SK-N-SH (cell line): ENCODE results near the gene PDE8A. TPM values are rescaled to one million over a fixed set of nuclear protein-coding genes. Genes with fewer than 3 reads are reported as not detected.

Experiments
- CTCF ChIA-PET: fragments of 300-600, 350-600 bp; formaldehyde crosslinking; extraction: SDS; loops from one replicate; lab custom pipeline; 2021; lab: Yijun Ruan, JAX
- POLR2A ChIA-PET: fragments of 350-600 bp; sonication (Branson Sonifier 250); formaldehyde crosslinking; extraction: SDS; loops from one replicate; lab custom pipeline; 2020; ENCODE audit warnings: antibody characterized with exemption, inconsistent platforms; lab: Yijun Ruan, JAX
- DNase-seq: peaks from one replicate; pipeline ENCODE4 v3.0.0; 2012
- H2AFZ ChIP-seq: fragments of 200-600 bp; sonication (generic); 2 replicates; pipeline ENCODE4 v1.8.1; 2016; ENCODE audit warnings: antibody characterized with exemption, mild to moderate bottlenecking, low read depth
- H3F3A ChIP-seq: fragments of 200-600 bp; sonication (generic); replicated peaks from 2 replicates; pipeline ENCODE3; 2016; ENCODE audit warnings: antibody characterized with exemption, mild to moderate bottlenecking; ENCODE audit not compliant: insufficient read depth
- H3K27ac ChIP-seq, 2 experiments: fragments of 200-500 bp in 1 of 2; fragments of 200-600 bp in 1 of 2; sonication (Bioruptor generic) in 1 of 2; sonication (generic), shearing (Covaris generic) in 1 of 2; 2 replicates each; pipeline versions ENCODE4 v1.5.1 to v1.6.1; 2014 to 2016; ENCODE audit warnings: low read depth in 2 of 2, inconsistent platforms in 1 of 2, low read length in 1 of 2, mild to moderate bottlenecking in 1 of 2, mixed read lengths in 1 of 2
- H3K27me3 ChIP-seq: fragments of 200-600 bp; sonication (generic), shearing (Covaris generic); 2 replicates; pipeline ENCODE4 v1.6.1; 2016; ENCODE audit warnings: mixed run types; ENCODE audit not compliant: insufficient read depth
- H3K36me3 ChIP-seq, 2 experiments: fragments of 200-500 bp in 1 of 2; fragments of 200-600 bp in 1 of 2; sonication (Bioruptor generic) in 1 of 2; sonication (generic) in 1 of 2; replicated peaks in 1 of 2; 2 replicates each; pipeline versions ENCODE3 to v1.5.1; 2014 to 2016; ENCODE audit warnings: low read length in 1 of 2, mild to moderate bottlenecking in 1 of 2; ENCODE audit not compliant: insufficient read depth in 2 of 2, control insufficient read depth in 1 of 2
- H3K4me1 ChIP-seq, 2 experiments: fragments of 200-500 bp in 1 of 2; fragments of 200-600 bp in 1 of 2; sonication (Bioruptor generic) in 1 of 2; sonication (generic), shearing (Covaris generic) in 1 of 2; 2 replicates each; pipeline versions ENCODE4 v1.5.1 to v1.6.1; 2014 to 2016; ENCODE audit warnings: low read depth in 1 of 2, low read length in 1 of 2, mixed run types in 1 of 2; ENCODE audit not compliant: insufficient read depth in 2 of 2, control insufficient read depth in 1 of 2
- H3K4me2 ChIP-seq: fragments of 200-600 bp; sonication (generic), shearing (Covaris generic); 2 replicates; pipeline ENCODE4 v1.6.1; 2017; ENCODE audit warnings: mixed run types
- H3K4me3 ChIP-seq, 2 experiments: fragments of 200-500 bp in 1 of 2; fragments of 200-600 bp in 1 of 2; sonication (Bioruptor generic) in 1 of 2; sonication (generic), shearing (Covaris generic) in 1 of 2; 2 replicates each; pipeline versions ENCODE4 v1.5.1 to v1.8.1; 2014 to 2016; ENCODE audit warnings: low read depth in 2 of 2, inconsistent platforms in 1 of 2, low read length in 1 of 2, mild to moderate bottlenecking in 1 of 2, mixed read lengths in 1 of 2, moderate library complexity in 1 of 2
- H3K79me2 ChIP-seq: fragments of 200-600 bp; sonication (generic); 2 replicates; pipeline ENCODE4 v1.8.1; 2017; ENCODE audit warnings: mild to moderate bottlenecking; ENCODE audit not compliant: insufficient read depth
- H3K9ac ChIP-seq: fragments of 200-600 bp; sonication (generic); 2 replicates; pipeline ENCODE4 v1.6.1; 2017; ENCODE audit warnings: mixed run types
- H3K9me2 ChIP-seq: fragments of 200-600 bp; sonication (generic); 2 replicates; pipeline ENCODE4 v1.6.1; 2017; ENCODE audit warnings: mixed run types
- H3K9me3 ChIP-seq: fragments of 200-600 bp; sonication (generic); 2 replicates; pipeline ENCODE4 v1.6.1; 2017; ENCODE audit warnings: mixed run types, mild to moderate bottlenecking, moderate library complexity
- H4K20me1 ChIP-seq: fragments of 200-600 bp; sonication (generic); 2 replicates; pipeline ENCODE4 v1.6.1; 2017; ENCODE audit warnings: mild to moderate bottlenecking, mixed run types; ENCODE audit not compliant: insufficient read depth
- ELF1 ChIP-seq: IDR thresholded peaks from 2 replicates; pipeline ENCODE4 v1.4.0; 2012
- EP300 ChIP-seq, 2 experiments: IDR thresholded peaks; 2 replicates each; pipeline versions ENCODE4 v1.4.0 to v1.6.1; 2012; ENCODE audit warnings: borderline replicate concordance in 1 of 2, low read depth in 1 of 2, low read length in 1 of 2
- GATA2 ChIP-seq: sonication (generic); formaldehyde crosslinking; IDR thresholded peaks from 2 replicates; pipeline ENCODE4 v1.5.0; 2020; ENCODE audit warnings: mild to moderate bottlenecking, missing genetic modification reagents
- JUND ChIP-seq: IDR thresholded peaks from 2 replicates; pipeline ENCODE4 v1.4.0; 2012
- PBX3 ChIP-seq: IDR thresholded peaks from 2 replicates; pipeline ENCODE4; 2012
- POLR2AphosphoS5 ChIP-seq: IDR thresholded peaks from 2 replicates; pipeline ENCODE4 v1.6.1; 2012; ENCODE audit warnings: low read depth, low read length
- RCOR1 ChIP-seq: fragments of 150-350 bp; IDR thresholded peaks from 2 replicates; pipeline ENCODE4 v1.6.1; 2017; ENCODE audit warnings: antibody characterized with exemption, low read length
- RFX5 ChIP-seq: IDR thresholded peaks from 2 replicates; pipeline ENCODE4 v1.6.1; 2012; ENCODE audit warnings: mild to moderate bottlenecking, improper control_type of control experiment, low read length
- RXRA ChIP-seq: IDR thresholded peaks from 2 replicates; pipeline ENCODE4 v1.4.0; 2012; ENCODE audit warnings: low read depth, mild to moderate bottlenecking, borderline replicate concordance
- SIN3A ChIP-seq: IDR thresholded peaks from 2 replicates; pipeline ENCODE4 v1.6.1; 2012; ENCODE audit warnings: low read depth, mild to moderate bottlenecking, low read length, moderate library complexity, borderline replicate concordance
- SMC3 ChIP-seq: IDR thresholded peaks from 2 replicates; pipeline ENCODE4 v1.6.1; 2012; ENCODE audit warnings: low read depth, low read length, improper control_type of control experiment
- TCF12 ChIP-seq: IDR thresholded peaks from 2 replicates; pipeline ENCODE4 v1.4.0; 2012
- TEAD4 ChIP-seq: IDR thresholded peaks from 2 replicates; pipeline ENCODE4 v1.4.0; 2012; ENCODE audit warnings: mild to moderate bottlenecking, borderline replicate concordance; ENCODE audit not compliant: insufficient read depth
- WGBS: methylation state at CpG from one replicate; pipeline ENCODE4 v1.1.6; 2017; ENCODE audit warnings: low lambda C conversion rate; 5-methylcytosine and 5-hydroxymethylcytosine counted together
- polyA plus RNA-seq, 3 experiments: library from polyadenylated mRNA; depleted of rRNA; stranded (reverse); fragments of >200 nt; gene quantifications; 2 replicates each; pipeline ENCODE4 v1.2.3, GENCODE V29; 2012
- TF ChIP-seq, protein P1 (sequence below): IDR thresholded peaks from 2 replicates; pipeline ENCODE4 v1.6.1; 2012; ENCODE audit warnings: mild to moderate bottlenecking, low read depth, low read length, moderate library complexity
- TF ChIP-seq, protein P2 (sequence below): IDR thresholded peaks from 2 replicates; pipeline ENCODE4 v1.4.0; 2012; ENCODE audit warnings: low read depth, borderline replicate concordance
- TF ChIP-seq, protein P3 (sequence below): IDR thresholded peaks from 2 replicates; pipeline ENCODE4 v1.4.0; 2012; ENCODE audit warnings: low read depth

The PDE8A gene
- polyA plus RNA-seq, 1 of the 3 experiments (the other 2 are of a cell fraction), result 13.4 TPM

GRCh38 chr15:85007741-85008397 lies 26.2 kb downstream of the PDE8A start:
- no peak overlapping the region for H2AFZ ChIP-seq
- H3K9ac ChIP-seq, result no peak overlapping the region
- no peak overlapping the region for H3K27ac ChIP-seq
- WGBS, result 83% methylated on average over 4 of the region's 4 CpGs
- H3K9me2 ChIP-seq, result no peaks in the 10 kb centered on the region
- POLR2A ChIA-PET, result no interaction called here
- H3K4me2 ChIP-seq, result no peak overlapping the region
- no peak for DNase-seq
- peaks cover 5 to 19% of the 10 kb centered on the region in 2 experiments; a peak in 2 of 4 replicates for H3K4me1 ChIP-seq
- H3K36me3 ChIP-seq, result no peaks in the 10 kb centered on the region
- H3F3A ChIP-seq, result no peaks in the 10 kb centered on the region
- no peak overlapping the region for H3K4me3 ChIP-seq
- CTCF ChIA-PET, result interaction anchor here (2.0 kb wide), 1 partner anchor 14 kb away, joined by 8 read pairs; no protein-coding TSS in a partner anchor
- H3K27me3 ChIP-seq, result no peaks in the 10 kb centered on the region
- H3K79me2 ChIP-seq, result peaks cover 86% of the 10 kb centered on the region
- TF ChIP-seq TCF12, result no peak
- TF ChIP-seq, protein P1, sequence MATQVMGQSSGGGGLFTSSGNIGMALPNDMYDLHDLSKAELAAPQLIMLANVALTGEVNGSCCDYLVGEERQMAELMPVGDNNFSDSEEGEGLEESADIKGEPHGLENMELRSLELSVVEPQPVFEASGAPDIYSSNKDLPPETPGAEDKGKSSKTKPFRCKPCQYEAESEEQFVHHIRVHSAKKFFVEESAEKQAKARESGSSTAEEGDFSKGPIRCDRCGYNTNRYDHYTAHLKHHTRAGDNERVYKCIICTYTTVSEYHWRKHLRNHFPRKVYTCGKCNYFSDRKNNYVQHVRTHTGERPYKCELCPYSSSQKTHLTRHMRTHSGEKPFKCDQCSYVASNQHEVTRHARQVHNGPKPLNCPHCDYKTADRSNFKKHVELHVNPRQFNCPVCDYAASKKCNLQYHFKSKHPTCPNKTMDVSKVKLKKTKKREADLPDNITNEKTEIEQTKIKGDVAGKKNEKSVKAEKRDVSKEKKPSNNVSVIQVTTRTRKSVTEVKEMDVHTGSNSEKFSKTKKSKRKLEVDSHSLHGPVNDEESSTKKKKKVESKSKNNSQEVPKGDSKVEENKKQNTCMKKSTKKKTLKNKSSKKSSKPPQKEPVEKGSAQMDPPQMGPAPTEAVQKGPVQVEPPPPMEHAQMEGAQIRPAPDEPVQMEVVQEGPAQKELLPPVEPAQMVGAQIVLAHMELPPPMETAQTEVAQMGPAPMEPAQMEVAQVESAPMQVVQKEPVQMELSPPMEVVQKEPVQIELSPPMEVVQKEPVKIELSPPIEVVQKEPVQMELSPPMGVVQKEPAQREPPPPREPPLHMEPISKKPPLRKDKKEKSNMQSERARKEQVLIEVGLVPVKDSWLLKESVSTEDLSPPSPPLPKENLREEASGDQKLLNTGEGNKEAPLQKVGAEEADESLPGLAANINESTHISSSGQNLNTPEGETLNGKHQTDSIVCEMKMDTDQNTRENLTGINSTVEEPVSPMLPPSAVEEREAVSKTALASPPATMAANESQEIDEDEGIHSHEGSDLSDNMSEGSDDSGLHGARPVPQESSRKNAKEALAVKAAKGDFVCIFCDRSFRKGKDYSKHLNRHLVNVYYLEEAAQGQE, result no peak
- no peak for TF ChIP-seq SIN3A
- TF ChIP-seq RXRA, result no peak
- no peak for TF ChIP-seq POLR2AphosphoS5
- TF ChIP-seq SMC3, result no peak
- no peak for TF ChIP-seq GATA2 (CRISPR knock-in tag)
- TF ChIP-seq RCOR1, result no peak
- TF ChIP-seq RFX5, result no peak
- no peak for TF ChIP-seq PBX3
- TF ChIP-seq JUND, result no peak
- no peak for TF ChIP-seq EP300 (IDR thresholded peaks at IDR 0.05; ENCODE audit: borderline replicate concordance in 1 of 2, low read depth in 1 of 2, low read length in 1 of 2)
- TF ChIP-seq ELF1, result no peak
- no peak for TF ChIP-seq TEAD4
- TF ChIP-seq, protein P2, sequence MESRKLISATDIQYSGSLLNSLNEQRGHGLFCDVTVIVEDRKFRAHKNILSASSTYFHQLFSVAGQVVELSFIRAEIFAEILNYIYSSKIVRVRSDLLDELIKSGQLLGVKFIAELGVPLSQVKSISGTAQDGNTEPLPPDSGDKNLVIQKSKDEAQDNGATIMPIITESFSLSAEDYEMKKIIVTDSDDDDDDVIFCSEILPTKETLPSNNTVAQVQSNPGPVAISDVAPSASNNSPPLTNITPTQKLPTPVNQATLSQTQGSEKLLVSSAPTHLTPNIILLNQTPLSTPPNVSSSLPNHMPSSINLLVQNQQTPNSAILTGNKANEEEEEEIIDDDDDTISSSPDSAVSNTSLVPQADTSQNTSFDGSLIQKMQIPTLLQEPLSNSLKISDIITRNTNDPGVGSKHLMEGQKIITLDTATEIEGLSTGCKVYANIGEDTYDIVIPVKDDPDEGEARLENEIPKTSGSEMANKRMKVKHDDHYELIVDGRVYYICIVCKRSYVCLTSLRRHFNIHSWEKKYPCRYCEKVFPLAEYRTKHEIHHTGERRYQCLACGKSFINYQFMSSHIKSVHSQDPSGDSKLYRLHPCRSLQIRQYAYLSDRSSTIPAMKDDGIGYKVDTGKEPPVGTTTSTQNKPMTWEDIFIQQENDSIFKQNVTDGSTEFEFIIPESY, result no peak
- TF ChIP-seq, protein P3, sequence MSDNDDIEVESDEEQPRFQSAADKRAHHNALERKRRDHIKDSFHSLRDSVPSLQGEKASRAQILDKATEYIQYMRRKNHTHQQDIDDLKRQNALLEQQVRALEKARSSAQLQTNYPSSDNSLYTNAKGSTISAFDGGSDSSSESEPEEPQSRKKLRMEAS, result no peak
- TF ChIP-seq, all 33 proteins: peak for 0
- Histone ChIP-seq H4K20me1 (peaks cover 22% of the 10 kb centered on the region; the same call in 1 of the 2 replicates), H3K9me3 (no peaks in the 10 kb centered on the region)
